IPS-NIHi11 (cell line): Measurements from ENCODE around the gene MTA3.

ENCODE experiments used
- DNase-seq: peaks from one replicate; pipeline ENCODE4 v3.0.0; 2012; ENCODE audit warnings: mixed read lengths, low spot score

Gene MTA3

GRCh38 chr2:42762823-42763804 is 194.7 kb downstream of the MTA3 start:
- no peak for DNase-seq

- no peak for DNase-seq
Observed at GRCh38 chr2:42764096-42764495, 195.7 kb downstream of the MTA3 start, which contains the start of gene OXER1. Gene OXER1, minus strand, starts transcription at chr2:42764135. Its CDS starts 73 bp downstream, at chr2:42764062.

GRCh38 chr2:42764901-42765300 is 196.5 kb downstream of the MTA3 start:
- DNase-seq = no peak

GRCh38 chr2:42765686-42766085 is 197.3 kb downstream of the MTA3 start:
- DNase-seq = no peak

GRCh38 chr2:42767080-42767898 is 198.9 kb downstream of the MTA3 start:
- no peak for DNase-seq

- DNase-seq = no peak
Observed at GRCh38 chr2:42767899-42768705, 199.7 kb downstream of the MTA3 start.

GRCh38 chr2:42768706-42769256 is 200.3 kb downstream of the MTA3 start:
- DNase-seq = no peak

GRCh38 chr2:42769583-42770287 is 201.3 kb downstream of the MTA3 start:
- no peak for DNase-seq

- DNase-seq = peak; percentile 89
Observed at GRCh38 chr2:42770288-42771131, 202.1 kb downstream of the MTA3 start.

GRCh38 chr2:42771546-42772153 is 203.2 kb downstream of the MTA3 start:
- no peak for DNase-seq

- no peak for DNase-seq
Observed at GRCh38 chr2:42775186-42775585, 206.8 kb downstream of the MTA3 start.

- no peak for DNase-seq
Observed at GRCh38 chr2:42775810-42776209, 207.4 kb downstream of the MTA3 start.

- no peak for DNase-seq
Observed at GRCh38 chr2:42777883-42778805, 209.7 kb downstream of the MTA3 start.

GRCh38 chr2:42781181-42781580 is 212.7 kb downstream of the MTA3 start:
- DNase-seq = no peak

GRCh38 chr2:42783511-42783910 is 215.1 kb downstream of the MTA3 start:
- DNase-seq = no peak

- no peak for DNase-seq
Observed at GRCh38 chr2:42784204-42784880, 215.9 kb downstream of the MTA3 start.

- DNase-seq = peak; percentile 28
Observed at GRCh38 chr2:42786561-42787345, 218.3 kb downstream of the MTA3 start.
